Ectodermal cell (in vitro differentiated cells): Measurements from ENCODE around the gene OMP.

Source experiments
- H3K27ac ChIP-seq: 2 replicates; pipeline ENCODE4 v1.7.0; 2013; ENCODE audit warnings: mild to moderate bottlenecking, low read depth, low read length; ENCODE audit not compliant: insufficient read depth, poor library complexity, severe bottlenecking
- H3K27me3 ChIP-seq: 2 replicates; pipeline ENCODE4 v1.7.0; 2013; ENCODE audit warnings: mild to moderate bottlenecking, low read length; ENCODE audit not compliant: insufficient read depth, control insufficient read depth, poor library complexity, severe bottlenecking
- H3K36me3 ChIP-seq: one replicate; pipeline ENCODE4 v1.7.0; 2013; ENCODE audit warnings: low read length; ENCODE audit not compliant: control insufficient read depth, insufficient read depth
- H3K4me1 ChIP-seq: one replicate; pipeline ENCODE4 v1.7.0; 2013; ENCODE audit warnings: low read length; ENCODE audit not compliant: control insufficient read depth, insufficient read depth
- H3K4me3 ChIP-seq: 2 replicates; pipeline ENCODE4 v1.7.0; 2013; ENCODE audit warnings: low read depth, low read length, control low read depth; ENCODE audit not compliant: insufficient read depth
- H3K9me3 ChIP-seq: 2 replicates; pipeline ENCODE4 v1.7.0; 2013; ENCODE audit warnings: mild to moderate bottlenecking, low read length, moderate library complexity; ENCODE audit not compliant: control insufficient read depth
- WGBS, 2 experiments: methylation state at CpG; one replicate each; pipeline ENCODE4 v1.1.7; 2013; ENCODE audit warnings: missing lambda C conversion rate in 2 of 2; 5-methylcytosine and 5-hydroxymethylcytosine counted together

OMP gene

GRCh38 chr11:77115956-77116355, 13.3 kb downstream of the OMP start:
- Histone ChIP-seq H3K36me3 (no peaks in the 10 kb centered on the region), H3K4me3 (no peak overlapping the region), H3K9me3 (no peaks in the 10 kb centered on the region), H3K4me1 (peaks cover 3% of the 10 kb centered on the region), H3K27me3 (no peaks in the 10 kb centered on the region), H3K27ac (no peak overlapping the region)
- WGBS, 2 experiments, result 93 to 94% methylated on average over 15 of the region's 15 CpGs

DNA sequence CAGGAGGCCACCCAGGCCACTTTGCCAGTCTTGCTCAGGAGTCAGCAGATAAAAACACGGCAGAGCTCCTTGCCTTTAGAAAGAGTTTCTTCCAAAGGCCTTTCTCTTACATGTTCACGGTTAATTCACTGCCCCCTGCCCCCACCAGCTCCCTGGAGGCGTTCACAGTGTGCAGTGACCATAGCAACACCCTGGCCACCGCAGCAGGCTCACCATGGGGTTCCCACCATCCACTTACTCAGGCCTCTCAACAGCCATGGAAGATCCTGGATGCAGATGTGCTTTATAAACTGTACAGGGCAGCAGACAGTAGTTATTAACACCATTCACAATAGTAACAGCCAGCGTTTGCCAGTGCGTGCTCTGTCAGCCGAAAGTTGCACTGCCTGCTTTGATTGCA, 14.9 kb downstream of the OMP start:
- 83 to 84% methylated on average over 7 of the region's 7 CpGs for WGBS, 2 experiments
- no peaks in the 10 kb centered on the region for H3K9me3 ChIP-seq
- H3K4me1 ChIP-seq, result peaks cover 3% of the 10 kb centered on the region
- H3K36me3 ChIP-seq, result no peaks in the 10 kb centered on the region
- H3K4me3 ChIP-seq, result no peak overlapping the region
- no peaks in the 10 kb centered on the region for H3K27me3 ChIP-seq
- H3K27ac ChIP-seq, result no peak overlapping the region

GRCh38 chr11:77118086-77118485, 15.4 kb downstream of the OMP start:
- no peaks in the 10 kb centered on the region for H3K36me3 ChIP-seq
- H3K27me3 ChIP-seq, result no peaks in the 10 kb centered on the region
- no peak overlapping the region for H3K4me3 ChIP-seq
- no peaks in the 10 kb centered on the region for H3K9me3 ChIP-seq
- peaks cover under 1% of the 10 kb centered on the region for H3K4me1 ChIP-seq
- no peak overlapping the region for H3K27ac ChIP-seq
- WGBS, 2 experiments, result 94 to 96% methylated on average over 17 of the region's 17 CpGs

DNA sequence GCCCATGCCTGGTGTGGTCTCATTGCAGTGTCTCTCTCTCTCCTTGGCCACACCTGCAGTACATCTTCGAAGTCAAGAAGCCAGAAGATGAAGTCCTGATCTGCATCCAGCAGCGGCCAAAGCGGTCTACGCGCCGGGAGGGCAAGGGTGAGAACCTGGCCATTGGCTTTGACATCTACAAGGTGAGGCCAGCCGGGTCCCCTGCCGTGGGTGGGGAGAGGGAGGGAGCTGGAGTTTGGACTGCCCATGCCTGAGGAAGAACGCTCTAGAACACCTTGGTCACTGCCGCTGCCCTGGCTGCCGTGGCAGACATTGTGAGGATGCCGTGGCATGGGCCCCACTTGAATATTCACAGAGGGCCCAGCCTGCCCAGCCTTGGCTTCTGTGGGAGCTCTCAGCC, 16.3 kb downstream of the OMP start:
- Histone ChIP-seq H3K4me3 (no peak overlapping the region), H3K4me1 (no peaks in the 10 kb centered on the region), H3K36me3 (no peaks in the 10 kb centered on the region), H3K9me3 (no peaks in the 10 kb centered on the region), H3K27ac (no peak overlapping the region), H3K27me3 (no peaks in the 10 kb centered on the region)
- WGBS, 2 experiments, result 94 to 95% methylated on average over 12 of the region's 12 CpGs

GRCh38 chr11:77119531-77119936, 16.9 kb downstream of the OMP start:
- H3K36me3 ChIP-seq, result no peaks in the 10 kb centered on the region
- H3K27me3 ChIP-seq, result no peaks in the 10 kb centered on the region
- no peak overlapping the region for H3K4me3 ChIP-seq
- H3K9me3 ChIP-seq, result no peaks in the 10 kb centered on the region
- no peak overlapping the region for H3K27ac ChIP-seq
- WGBS, 2 experiments, result 95 to 97% methylated on average over 9 of the region's 9 CpGs
- H3K4me1 ChIP-seq, result no peaks in the 10 kb centered on the region

DNA sequence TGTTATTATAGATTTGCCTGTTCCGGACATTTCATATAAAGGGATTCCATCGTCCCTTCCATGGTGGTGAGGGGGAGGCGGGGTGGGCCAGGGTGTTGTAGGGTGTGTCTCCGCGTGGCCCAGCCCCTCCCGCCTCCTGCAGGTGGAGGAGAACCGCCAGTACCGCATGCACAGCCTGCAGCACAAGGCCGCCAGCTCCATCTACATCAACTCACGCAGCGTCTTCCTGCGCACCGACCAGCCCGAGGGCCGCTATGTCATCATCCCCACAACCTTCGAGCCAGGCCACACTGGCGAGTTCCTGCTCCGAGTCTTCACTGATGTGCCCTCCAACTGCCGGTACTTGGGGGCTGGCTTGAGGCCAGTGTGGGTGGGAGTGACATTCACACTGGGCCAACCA, 17.9 kb downstream of the OMP start:
- Histone ChIP-seq H3K36me3 (no peaks in the 10 kb centered on the region), H3K4me1 (no peaks in the 10 kb centered on the region), H3K4me3 (no peak overlapping the region), H3K27me3 (no peaks in the 10 kb centered on the region), H3K27ac (no peak overlapping the region), H3K9me3 (no peaks in the 10 kb centered on the region)
- 94 to 95% methylated on average over 19 of the region's 19 CpGs for WGBS, 2 experiments

GRCh38 chr11:77121096-77121640, 18.5 kb downstream of the OMP start:
- no peak overlapping the region for H3K27ac ChIP-seq
- no peaks in the 10 kb centered on the region for H3K27me3 ChIP-seq
- WGBS, 2 experiments, result 93 to 97% methylated on average over 10 of the region's 10 CpGs
- no peaks in the 10 kb centered on the region for H3K36me3 ChIP-seq
- H3K4me3 ChIP-seq, result no peak overlapping the region
- H3K4me1 ChIP-seq, result no peaks in the 10 kb centered on the region
- no peaks in the 10 kb centered on the region for H3K9me3 ChIP-seq

DNA sequence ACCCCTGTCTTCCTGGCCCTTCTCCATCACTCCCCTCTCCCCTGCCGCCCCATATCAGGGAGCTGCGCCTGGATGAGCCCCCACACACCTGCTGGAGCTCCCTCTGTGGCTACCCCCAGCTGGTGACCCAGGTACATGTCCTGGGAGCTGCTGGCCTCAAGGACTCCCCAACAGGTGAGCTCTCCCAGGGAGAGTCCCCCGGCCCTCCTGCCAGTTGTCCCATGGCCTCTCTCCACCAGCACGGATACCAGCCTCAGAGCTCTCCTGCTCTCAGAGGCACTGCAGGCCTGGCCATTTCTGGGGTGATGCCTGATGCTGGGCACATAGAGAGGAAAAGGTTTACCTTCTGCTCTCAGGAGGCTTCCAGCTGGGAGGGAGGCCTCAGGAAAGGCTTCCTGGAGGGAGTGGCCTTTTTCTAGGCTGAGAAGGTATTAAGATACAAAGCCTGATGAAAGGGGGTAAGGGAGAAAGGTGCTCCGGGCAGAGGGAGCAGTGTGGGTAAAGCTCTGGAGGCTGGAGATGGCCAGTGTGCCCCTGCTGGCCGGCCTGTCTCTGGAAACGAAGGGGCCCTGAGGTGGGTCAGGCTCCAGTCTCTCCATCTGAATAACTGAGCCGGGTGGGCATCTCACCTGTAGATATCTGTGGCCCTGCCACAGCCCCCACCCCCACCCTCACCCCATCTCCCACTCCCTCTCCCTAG, 19.4 kb downstream of the OMP start:
- H3K4me1 ChIP-seq, result no peaks in the 10 kb centered on the region
- H3K4me3 ChIP-seq, result no peak overlapping the region
- 91% methylated on average over 8 of the region's 8 CpGs for WGBS, 2 experiments
- H3K27me3 ChIP-seq, result no peaks in the 10 kb centered on the region
- no peaks in the 10 kb centered on the region for H3K9me3 ChIP-seq
- H3K36me3 ChIP-seq, result no peaks in the 10 kb centered on the region
- H3K27ac ChIP-seq, result no peak overlapping the region

- Histone ChIP-seq H3K27ac (no peak overlapping the region), H3K4me1 (peaks cover 3% of the 10 kb centered on the region), H3K27me3 (no peaks in the 10 kb centered on the region), H3K36me3 (no peaks in the 10 kb centered on the region), H3K9me3 (no peaks in the 10 kb centered on the region), H3K4me3 (no peak overlapping the region)
- WGBS, 2 experiments, result 92 to 94% methylated on average over 7 of the region's 7 CpGs
Observed at GRCh38 chr11:77122576-77123212, 20.1 kb downstream of the OMP start.

DNA sequence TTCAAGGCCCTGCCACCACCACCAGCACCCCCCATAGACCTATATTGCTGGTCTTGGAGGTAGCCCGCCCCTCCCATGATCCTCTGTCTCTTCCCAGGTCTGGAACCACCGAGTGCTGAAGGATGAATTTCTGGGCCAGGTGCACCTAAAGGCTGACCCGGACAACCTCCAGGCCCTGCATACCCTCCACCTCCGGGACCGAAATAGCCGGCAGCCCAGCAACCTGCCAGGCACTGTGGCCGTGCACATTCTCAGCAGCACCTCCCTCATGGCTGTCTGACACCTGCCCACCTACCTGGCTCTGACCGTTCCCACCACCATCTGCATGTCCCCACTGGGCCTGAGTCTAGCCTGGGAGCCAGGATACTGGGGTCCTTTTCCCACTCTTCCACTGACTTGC, 21.0 kb downstream of the OMP start:
- 91 to 95% methylated on average over 8 of the region's 8 CpGs for WGBS, 2 experiments
- peaks cover 10% of the 10 kb centered on the region for H3K4me1 ChIP-seq
- no peak overlapping the region for H3K27ac ChIP-seq
- no peak overlapping the region for H3K4me3 ChIP-seq
- H3K9me3 ChIP-seq, result no peaks in the 10 kb centered on the region
- no peaks in the 10 kb centered on the region for H3K27me3 ChIP-seq
- no peaks in the 10 kb centered on the region for H3K36me3 ChIP-seq
